HepG2 (cell line): ENCODE results near the gene ETFB. TPM values are rescaled to one million over a fixed set of nuclear protein-coding genes. Genes with fewer than 3 reads are reported as not detected.

ENCODE experiments used
- ARNTL ChIP-seq: sonication (generic); formaldehyde crosslinking; IDR thresholded peaks from 2 replicates; pipeline ENCODE4 v1.4.0; 2020; ENCODE audit warnings: mild to moderate bottlenecking, missing genetic modification reagents
- CEBPB ChIP-seq: IDR thresholded peaks from 2 replicates; pipeline ENCODE4 v1.6.1; 2011; ENCODE audit warnings: low read depth, low read length, improper control_type of control experiment, borderline replicate concordance
- FOXA3 ChIP-seq: IDR thresholded peaks from 2 replicates; pipeline ENCODE4 v1.6.1; 2016; ENCODE audit warnings: missing genetic modification reagents, missing compliant biosample characterization
- GATAD1 ChIP-seq: IDR thresholded peaks from 2 replicates; pipeline ENCODE4 v1.6.1; 2016; ENCODE audit warnings: missing genetic modification reagents, missing compliant biosample characterization
- IKZF1 ChIP-seq: fragments of 450-650 bp; IDR thresholded peaks from 2 replicates; pipeline ENCODE4 v1.7.1; 2016
- KAT8 ChIP-seq: IDR thresholded peaks from 2 replicates; pipeline ENCODE4 v1.6.1; 2016; ENCODE audit warnings: missing genetic modification reagents, missing compliant biosample characterization
- MAFK ChIP-seq, 2 experiments: IDR thresholded peaks in 1 of 2; conservative IDR thresholded peaks in 1 of 2; 2 replicates each; pipeline ENCODE4 v1.6.1; 2011; ENCODE audit warnings: improper control_type of control experiment in 2 of 2, low read length in 2 of 2
- NR3C1 ChIP-seq: sonication (generic); formaldehyde crosslinking; IDR thresholded peaks from 2 replicates; pipeline ENCODE4 v1.4.0; 2020; ENCODE audit warnings: missing genetic modification reagents
- PHF20 ChIP-seq: sonication (generic); formaldehyde crosslinking; IDR thresholded peaks from 2 replicates; pipeline ENCODE4 v1.5.0; 2020; ENCODE audit warnings: mild to moderate bottlenecking, missing genetic modification reagents
- RFX1 ChIP-seq: fragments of 450-650 bp; IDR thresholded peaks from 2 replicates; pipeline ENCODE4 v1.6.1; 2017
- SAP130 ChIP-seq: IDR thresholded peaks from 2 replicates; pipeline ENCODE4 v1.6.1; 2016; ENCODE audit warnings: low read depth
- SIN3A ChIP-seq: IDR thresholded peaks from 2 replicates; pipeline ENCODE4 v1.6.1; 2011; ENCODE audit warnings: low read depth, mild to moderate bottlenecking, control low read depth, low read length, borderline replicate concordance
- SMAD3 ChIP-seq: sonication (generic); formaldehyde crosslinking; IDR thresholded peaks from 2 replicates; pipeline ENCODE4 v1.4.0; 2020; ENCODE audit warnings: missing genetic modification reagents
- SSRP1 ChIP-seq: IDR thresholded peaks from 2 replicates; pipeline ENCODE4 v1.6.1; 2016; ENCODE audit warnings: control low read depth
- TARDBP ChIP-seq: sonication (generic); formaldehyde crosslinking; IDR thresholded peaks from 2 replicates; pipeline ENCODE4 v1.8.0; 2022; ENCODE audit warnings: mild to moderate bottlenecking, missing genetic modification reagents
- TCF7L2 ChIP-seq: IDR thresholded peaks from 2 replicates; pipeline ENCODE4 v1.6.1; 2011; ENCODE audit warnings: mild to moderate bottlenecking, low read depth, low read length, moderate library complexity
- ZC3H4 ChIP-seq: sonication (generic); formaldehyde crosslinking; IDR thresholded peaks from 2 replicates; pipeline ENCODE4 v1.4.0; 2020; ENCODE audit warnings: missing genetic modification reagents, borderline replicate concordance
- ZNF205 ChIP-seq: IDR thresholded peaks from 2 replicates; pipeline ENCODE4 v1.6.1; 2018; ENCODE audit warnings: missing biosample characterization, missing genetic modification reagents
- ZNF484 ChIP-seq: sonication (generic); formaldehyde crosslinking; IDR thresholded peaks from 2 replicates; pipeline ENCODE4 v1.5.1; 2020; ENCODE audit warnings: mild to moderate bottlenecking, low read depth, missing genetic modification reagents, borderline replicate concordance
- ZNF563 ChIP-seq: sonication (generic); formaldehyde crosslinking; IDR thresholded peaks from 2 replicates; pipeline ENCODE4 v1.8.0; 2022; ENCODE audit warnings: mild to moderate bottlenecking, moderate library complexity, missing genetic modification reagents
- ZNF746 ChIP-seq: sonication (generic); formaldehyde crosslinking; IDR thresholded peaks from 2 replicates; pipeline ENCODE4 v1.8.0; 2022; ENCODE audit warnings: mild to moderate bottlenecking, missing genetic modification reagents
- polyA plus RNA-seq, 8 experiments: library from polyadenylated mRNA; depleted of rRNA in 3 of 8; stranded (reverse) in 7 of 8; unstranded in 1 of 8; fragments of >200 nt; fragmentation: Illumina TruSeq in 4 of 8; extraction: Trizol in 4 of 8; gene quantifications; 2 replicates each; pipeline versions ENCODE4 v1.2.1 to v1.2.3, GENCODE V29; 2011 to 2016; ENCODE audit warnings: low read depth in 4 of 8, missing spikeins in 1 of 8, mixed read lengths in 1 of 8; ENCODE audit not compliant: insufficient read depth in 1 of 8
- total RNA-seq, 5 experiments: library from RNA; depleted of rRNA; stranded (reverse); fragments of >200 nt; fragmentation: Illumina TruSeq; extraction: Trizol; gene quantifications; 2 replicates each; pipeline ENCODE4 v1.2.3, GENCODE V29; 2016; ENCODE audit warnings: low read depth in 1 of 5
- TF ChIP-seq, protein P1 (sequence below): sonication (generic); formaldehyde crosslinking; IDR thresholded peaks from 2 replicates; pipeline ENCODE4 v1.5.0; 2020; ENCODE audit warnings: missing genetic modification reagents
- TF ChIP-seq, protein P2 (sequence below): sonication (generic); formaldehyde crosslinking; IDR thresholded peaks from 2 replicates; pipeline ENCODE4 v1.5.1; 2020; ENCODE audit warnings: mild to moderate bottlenecking, missing genetic modification reagents
- TF ChIP-seq, protein P3 (sequence below): sonication (generic); IDR thresholded peaks from 2 replicates; pipeline ENCODE4 v1.6.1; 2016; ENCODE audit warnings: low read depth, borderline replicate concordance
- TF ChIP-seq, protein P4 (sequence below): sonication (generic); formaldehyde crosslinking; IDR thresholded peaks from 2 replicates; pipeline ENCODE4 v1.4.0; 2020; ENCODE audit warnings: missing genetic modification reagents

ETFB gene
- total and polyA plus RNA-seq, 2 of the 13 experiments (the other 11 are each of a cell fraction or from before 2014, with no cell fraction given), result 678 to 1,314 TPM

DNA sequence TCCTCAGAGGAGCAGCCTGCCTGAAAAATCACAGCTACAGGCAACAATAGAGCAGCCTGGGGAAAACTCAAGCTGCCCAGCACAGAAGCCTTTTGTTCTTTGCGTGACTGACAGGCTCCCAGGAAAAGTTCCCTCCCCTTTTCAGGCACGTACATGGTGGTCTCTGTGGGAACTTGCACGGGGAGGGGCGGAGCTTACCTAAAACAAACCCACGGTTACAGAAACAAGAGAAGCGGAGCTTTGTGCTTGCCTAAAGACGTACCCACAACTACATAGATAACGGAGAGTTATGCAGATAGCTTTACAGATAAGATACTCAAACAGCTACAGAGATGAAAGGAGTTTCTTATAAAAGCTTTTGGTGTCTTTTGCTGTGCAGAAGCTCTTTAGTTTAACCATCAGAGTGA lies 11.4 kb downstream of the ETFB start (continued):
- TF ChIP-seq ARNTL (CRISPR knock-in tag), result peak; percentile 75
- no peak; the same call in 1 of the 2 replicates for TF ChIP-seq KAT8 (CRISPR knock-in tag)
- peak; percentile 71 for TF ChIP-seq FOXA3 (CRISPR knock-in tag)
- TF ChIP-seq CEBPB, result no peak
- peak; percentile 59 for TF ChIP-seq SAP130 (CRISPR knock-in tag)
- TF ChIP-seq, protein P1, sequence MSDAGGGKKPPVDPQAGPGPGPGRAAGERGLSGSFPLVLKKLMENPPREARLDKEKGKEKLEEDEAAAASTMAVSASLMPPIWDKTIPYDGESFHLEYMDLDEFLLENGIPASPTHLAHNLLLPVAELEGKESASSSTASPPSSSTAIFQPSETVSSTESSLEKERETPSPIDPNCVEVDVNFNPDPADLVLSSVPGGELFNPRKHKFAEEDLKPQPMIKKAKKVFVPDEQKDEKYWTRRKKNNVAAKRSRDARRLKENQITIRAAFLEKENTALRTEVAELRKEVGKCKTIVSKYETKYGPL, result no peak
- TF ChIP-seq SMAD3, result no peak
- TF ChIP-seq GATAD1 (CRISPR knock-in tag), result no peak
- TF ChIP-seq SIN3A, result no peak
- TF ChIP-seq NR3C1, result no peak
- no peak for TF ChIP-seq MAFK (conservative IDR thresholded peaks at IDR 0.05 in 1 of 2, IDR thresholded peaks at IDR 0.05 in 1 of 2; ENCODE audit: low read length in 2 of 2)
- peak; percentile 68; the same call in 1 of the 2 replicates for TF ChIP-seq TARDBP
- peak; percentile 65; the same call in 1 of the 2 replicates for TF ChIP-seq TCF7L2
- no peak for TF ChIP-seq PHF20 (CRISPR knock-in tag)
- TF ChIP-seq ZNF484 (CRISPR knock-in tag), result no peak
- no peak for TF ChIP-seq IKZF1
- TF ChIP-seq ZNF205 (CRISPR knock-in tag), result no peak
- TF ChIP-seq, protein P2, sequence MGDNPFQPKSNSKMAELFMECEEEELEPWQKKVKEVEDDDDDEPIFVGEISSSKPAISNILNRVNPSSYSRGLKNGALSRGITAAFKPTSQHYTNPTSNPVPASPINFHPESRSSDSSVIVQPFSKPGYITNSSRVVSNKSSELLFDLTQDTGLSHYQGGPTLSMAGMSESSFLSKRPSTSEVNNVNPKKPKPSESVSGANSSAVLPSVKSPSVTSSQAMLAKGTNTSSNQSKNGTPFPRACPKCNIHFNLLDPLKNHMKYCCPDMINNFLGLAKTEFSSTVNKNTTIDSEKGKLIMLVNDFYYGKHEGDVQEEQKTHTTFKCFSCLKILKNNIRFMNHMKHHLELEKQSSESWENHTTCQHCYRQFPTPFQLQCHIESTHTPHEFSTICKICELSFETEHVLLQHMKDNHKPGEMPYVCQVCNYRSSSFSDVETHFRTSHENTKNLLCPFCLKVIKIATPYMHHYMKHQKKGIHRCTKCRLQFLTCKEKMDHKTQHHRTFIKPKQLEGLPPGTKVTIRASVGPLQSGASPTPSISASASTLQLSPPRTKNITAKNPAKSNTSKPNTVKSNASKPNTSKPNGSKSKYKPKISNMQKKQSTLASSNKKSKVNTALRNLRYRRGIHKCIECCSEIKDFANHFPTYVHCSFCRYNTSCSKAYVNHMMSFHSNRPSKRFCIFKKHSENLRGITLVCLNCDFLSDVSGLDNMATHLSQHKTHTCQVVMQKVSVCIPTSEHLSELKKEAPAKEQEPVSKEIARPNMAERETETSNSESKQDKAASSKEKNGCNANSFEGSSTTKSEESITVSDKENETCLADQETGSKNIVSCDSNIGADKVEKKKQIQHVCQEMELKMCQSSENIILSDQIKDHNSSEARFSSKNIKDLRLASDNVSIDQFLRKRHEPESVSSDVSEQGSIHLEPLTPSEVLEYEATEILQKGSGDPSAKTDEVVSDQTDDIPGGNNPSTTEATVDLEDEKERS (CRISPR knock-in tag), result no peak
- TF ChIP-seq, protein P3, sequence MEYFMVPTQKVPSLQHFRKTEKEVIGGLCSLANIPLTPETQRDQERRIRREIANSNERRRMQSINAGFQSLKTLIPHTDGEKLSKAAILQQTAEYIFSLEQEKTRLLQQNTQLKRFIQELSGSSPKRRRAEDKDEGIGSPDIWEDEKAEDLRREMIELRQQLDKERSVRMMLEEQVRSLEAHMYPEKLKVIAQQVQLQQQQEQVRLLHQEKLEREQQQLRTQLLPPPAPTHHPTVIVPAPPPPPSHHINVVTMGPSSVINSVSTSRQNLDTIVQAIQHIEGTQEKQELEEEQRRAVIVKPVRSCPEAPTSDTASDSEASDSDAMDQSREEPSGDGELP, result no peak; the same call in 1 of the 2 replicates
- peak; percentile 12; the same call in 1 of the 2 replicates for TF ChIP-seq RFX1
- TF ChIP-seq ZC3H4 (CRISPR knock-in tag), result peak; percentile 84; the same call in 1 of the 2 replicates
- TF ChIP-seq ZNF563, result no peak
- TF ChIP-seq, protein P4, sequence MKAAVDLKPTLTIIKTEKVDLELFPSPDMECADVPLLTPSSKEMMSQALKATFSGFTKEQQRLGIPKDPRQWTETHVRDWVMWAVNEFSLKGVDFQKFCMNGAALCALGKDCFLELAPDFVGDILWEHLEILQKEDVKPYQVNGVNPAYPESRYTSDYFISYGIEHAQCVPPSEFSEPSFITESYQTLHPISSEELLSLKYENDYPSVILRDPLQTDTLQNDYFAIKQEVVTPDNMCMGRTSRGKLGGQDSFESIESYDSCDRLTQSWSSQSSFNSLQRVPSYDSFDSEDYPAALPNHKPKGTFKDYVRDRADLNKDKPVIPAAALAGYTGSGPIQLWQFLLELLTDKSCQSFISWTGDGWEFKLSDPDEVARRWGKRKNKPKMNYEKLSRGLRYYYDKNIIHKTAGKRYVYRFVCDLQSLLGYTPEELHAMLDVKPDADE (CRISPR knock-in tag), result no peak
- 0 out of 2 replicates have a peak, but pooled peaks have one; percentile 44 for TF ChIP-seq ZNF746 (CRISPR knock-in tag)
- TF ChIP-seq SSRP1, result no peak
